Suprapubic skin (tissue), 4 donors: ENCODE results near the gene RIOK2. TPM values are rescaled to one million over a fixed set of nuclear protein-coding genes. Genes with fewer than 3 reads are reported as not detected.

Experiments
- DNase-seq, 2 donors: peaks; one replicate each; pipeline ENCODE4 v3.0.0-alpha.2; 2019; ENCODE audit warnings: low spot score in 2 of 2
- H3K27ac ChIP-seq: fragments of 200-600 bp; sonication (generic); one replicate; pipeline ENCODE4 v1.5.1; 2019
- H3K27me3 ChIP-seq: fragments of 200-600 bp; sonication (generic); one replicate; pipeline ENCODE4 v1.5.1; 2019
- H3K36me3 ChIP-seq: fragments of 200-600 bp; sonication (generic); one replicate; pipeline ENCODE4 v1.5.1; 2019
- H3K4me1 ChIP-seq: fragments of 200-600 bp; sonication (generic); one replicate; pipeline ENCODE4 v1.5.1; 2019
- H3K4me3 ChIP-seq: fragments of 200-600 bp; sonication (generic); one replicate; pipeline ENCODE4 v1.5.1; 2019; ENCODE audit warnings: mild to moderate bottlenecking
- H3K9me3 ChIP-seq: fragments of 200-600 bp; sonication (generic); one replicate; pipeline ENCODE4 v1.5.1; 2019
- CTCF ChIP-seq, 2 donors: fragments of 200-600 bp in 1 of 2; fragments of 450-650 bp in 1 of 2; sonication (generic) in 1 of 2; IDR thresholded peaks; one replicate each; pipeline ENCODE4 v1.5.1; 2016 to 2019; ENCODE audit warnings: antibody characterized with exemption in 2 of 2, mild to moderate bottlenecking in 1 of 2, moderate library complexity in 1 of 2
- EP300 ChIP-seq: sonication (generic); formaldehyde crosslinking; IDR thresholded peaks from one replicate; pipeline ENCODE4 v1.6.1; 2017; ENCODE audit warnings: antibody characterized with exemption
- POLR2A ChIP-seq, 2 donors: fragments of 450-650 bp; IDR thresholded peaks; one replicate each; pipeline ENCODE4 v1.6.1; 2017; ENCODE audit warnings: antibody characterized with exemption in 2 of 2, mild to moderate bottlenecking in 2 of 2, moderate library complexity in 2 of 2
- POLR2AphosphoS5 ChIP-seq, 3 donors: sonication (generic); formaldehyde crosslinking; IDR thresholded peaks; one replicate each; pipeline ENCODE4 v1.6.1; 2017; ENCODE audit warnings: antibody characterized with exemption in 3 of 3
- WGBS: methylation state at CpG from one replicate; pipeline ENCODE4 v1.1.5; 2018; 5-methylcytosine and 5-hydroxymethylcytosine counted together
- total RNA-seq, 4 donors: library from RNA; depleted of rRNA; stranded (reverse); fragments of >200 nt; gene quantifications; one replicate each; pipeline ENCODE4 v1.1.0, GENCODE V29; 2016

RIOK2 gene
- total RNA-seq, 4 donors from 2014 or later: 7.4 to 24.9 (median 16.3) TPM

- TF ChIP-seq EP300 (no peak), POLR2A (IDR thresholded peaks at IDR 0.05) (no peak), CTCF (IDR thresholded peaks at IDR 0.05) (no peak), POLR2AphosphoS5 (IDR thresholded peaks at IDR 0.05) (no peak)
- no peaks in the 10 kb centered on the region for H3K9me3 ChIP-seq
- no peak overlapping the region for H3K27ac ChIP-seq
- no peak for DNase-seq
- H3K4me1 ChIP-seq: no peaks in the 10 kb centered on the region
- no peaks in the 10 kb centered on the region for H3K36me3 ChIP-seq
- WGBS: 74% methylated on average over 4 of the region's 4 CpGs
- no peaks in the 10 kb centered on the region for H3K27me3 ChIP-seq
- H3K4me3 ChIP-seq: no peak overlapping the region
Measured at GRCh38 chr5:97136475-97136874, 46.6 kb downstream of the RIOK2 start.

DNA sequence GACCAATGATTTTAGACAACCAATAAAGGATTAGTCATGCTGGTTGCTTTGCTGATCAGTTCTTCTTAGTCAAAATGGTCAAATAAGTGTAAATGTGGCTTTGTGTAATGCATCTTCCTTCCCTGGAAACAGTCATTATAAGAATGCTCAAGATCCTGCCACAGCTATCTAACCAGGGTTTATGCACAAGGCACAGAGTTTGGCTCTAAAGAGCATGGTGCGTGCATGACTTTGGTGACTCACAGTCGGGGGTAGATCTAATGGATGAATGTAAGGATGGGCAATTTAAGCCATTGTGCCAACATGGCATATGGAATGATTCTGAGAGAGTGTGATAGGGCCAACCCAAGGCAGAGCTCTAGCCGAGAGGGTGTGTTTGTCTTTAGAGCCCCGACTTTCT is 47.2 kb downstream of the RIOK2 start:
- H3K27ac ChIP-seq: no peak overlapping the region
- no peak for TF ChIP-seq EP300
- no peak for TF ChIP-seq POLR2A (IDR thresholded peaks at IDR 0.05)
- no peak for TF ChIP-seq CTCF (IDR thresholded peaks at IDR 0.05)
- TF ChIP-seq POLR2AphosphoS5 (IDR thresholded peaks at IDR 0.05): no peak
- no peak overlapping the region for H3K4me3 ChIP-seq
- no peaks in the 10 kb centered on the region for H3K9me3 ChIP-seq
- no peaks in the 10 kb centered on the region for H3K27me3 ChIP-seq
- WGBS: 85% methylated on average over 4 of the region's 4 CpGs
- no peaks in the 10 kb centered on the region for H3K36me3 ChIP-seq
- DNase-seq: no peak
- no peaks in the 10 kb centered on the region for H3K4me1 ChIP-seq

GRCh38 chr5:97134634-97135033 is 48.4 kb downstream of the RIOK2 start:
- Histone ChIP-seq H3K9me3 (no peaks in the 10 kb centered on the region), H3K27ac (no peak overlapping the region), H3K4me3 (no peak overlapping the region), H3K27me3 (no peaks in the 10 kb centered on the region), H3K4me1 (no peaks in the 10 kb centered on the region), H3K36me3 (no peaks in the 10 kb centered on the region)
- TF ChIP-seq CTCF (IDR thresholded peaks at IDR 0.05) (no peak), POLR2AphosphoS5 (IDR thresholded peaks at IDR 0.05) (no peak), EP300 (no peak), POLR2A (IDR thresholded peaks at IDR 0.05) (no peak)
- WGBS: 84% methylated on average over 3 of the region's 3 CpGs
- no peak for DNase-seq

DNA sequence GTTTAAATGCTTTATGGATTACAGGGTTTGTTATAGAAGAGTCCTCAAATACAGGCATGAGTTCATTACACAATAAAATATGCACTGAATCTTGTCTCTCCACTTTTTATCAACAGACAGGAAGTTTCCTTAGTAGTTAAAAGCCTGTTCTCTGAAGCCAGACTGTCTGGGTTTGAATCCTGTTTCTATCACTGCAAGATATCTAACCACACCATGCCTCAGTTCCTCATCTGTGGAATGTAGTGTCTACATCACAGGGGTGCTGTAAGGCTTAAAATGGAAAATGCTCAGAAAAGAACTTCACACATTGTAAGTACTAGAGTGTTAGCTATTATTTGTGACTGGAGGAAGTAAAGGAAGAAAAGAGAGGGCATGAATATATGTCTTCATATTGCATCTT is 49.9 kb downstream of the RIOK2 start:
- DNase-seq: no peak
- no peaks in the 10 kb centered on the region for H3K36me3 ChIP-seq
- no peaks in the 10 kb centered on the region for H3K27me3 ChIP-seq
- TF ChIP-seq POLR2A (IDR thresholded peaks at IDR 0.05) (no peak), CTCF (IDR thresholded peaks at IDR 0.05) (no peak), EP300 (no peak)
- no peaks in the 10 kb centered on the region for H3K9me3 ChIP-seq
- no peak overlapping the region for H3K4me3 ChIP-seq
- H3K4me1 ChIP-seq: no peaks in the 10 kb centered on the region
- no peak overlapping the region for H3K27ac ChIP-seq

DNA sequence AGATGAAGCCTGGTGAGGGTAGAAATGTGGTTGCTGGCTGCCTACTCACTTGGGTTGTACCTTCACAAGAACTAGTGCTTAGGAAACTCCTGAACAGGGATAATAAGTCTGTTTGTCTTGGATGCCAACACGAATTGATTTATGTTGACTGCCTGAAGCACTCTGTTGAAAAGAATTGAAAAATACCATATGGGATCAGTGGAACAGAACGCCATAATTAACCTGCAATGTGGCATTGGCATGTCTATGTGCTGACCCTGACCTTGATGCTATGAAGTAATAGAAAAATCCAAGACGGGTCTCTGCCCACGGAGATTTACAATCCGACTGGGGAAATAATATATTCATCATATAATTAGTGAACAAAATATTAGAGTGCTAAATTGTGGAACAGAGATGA is 51.1 kb downstream of the RIOK2 start:
- no peak for TF ChIP-seq POLR2A (IDR thresholded peaks at IDR 0.05)
- no peak for TF ChIP-seq CTCF (IDR thresholded peaks at IDR 0.05)
- no peak for TF ChIP-seq EP300
- no peaks in the 10 kb centered on the region for H3K9me3 ChIP-seq
- WGBS: 67% methylated on average over 5 of the region's 5 CpGs
- H3K27ac ChIP-seq: no peak overlapping the region
- H3K36me3 ChIP-seq: no peaks in the 10 kb centered on the region
- H3K4me3 ChIP-seq: no peak overlapping the region
- DNase-seq: no peak
- no peaks in the 10 kb centered on the region for H3K4me1 ChIP-seq
- H3K27me3 ChIP-seq: no peaks in the 10 kb centered on the region
